Astrocyte (in vitro differentiated cells and primary cell): Measurements from ENCODE around the gene ADGRG4. TPM values are rescaled to one million over a fixed set of nuclear protein-coding genes. Genes with fewer than 3 reads are reported as not detected.

ENCODE experiments used
- DNase-seq: peaks from one replicate; pipeline ENCODE4 v3.0.0-alpha.2; 2010; ENCODE audit warnings: low read depth
- FAIRE-seq: peaks from 2 replicates; lab custom pipeline; 2011; peaks lifted over from hg19 to GRCh38; lab: Jason Lieb, UNC
- H2AFZ ChIP-seq: 2 replicates; pipeline ENCODE4 v1.6.0; 2012; ENCODE audit warnings: low read depth, low read length, inconsistent platforms
- H3K27ac ChIP-seq: 2 replicates; pipeline ENCODE4 v1.5.1; 2011; ENCODE audit warnings: low read depth, low read length, inconsistent platforms
- H3K27me3 ChIP-seq: 2 replicates; pipeline ENCODE4 v1.6.0; 2011; ENCODE audit warnings: low read length, inconsistent platforms; ENCODE audit not compliant: insufficient read depth
- H3K36me3 ChIP-seq: 2 replicates; pipeline ENCODE4 v1.5.1; 2011; ENCODE audit warnings: low read length, inconsistent platforms; ENCODE audit not compliant: insufficient read depth
- H3K4me1 ChIP-seq: 2 replicates; pipeline ENCODE4 v1.5.1; 2011; ENCODE audit warnings: low read length, inconsistent platforms; ENCODE audit not compliant: insufficient read depth
- H3K4me2 ChIP-seq: 2 replicates; pipeline ENCODE4 v1.6.0; 2012; ENCODE audit warnings: low read length, inconsistent platforms
- H3K4me3 ChIP-seq: 2 replicates; pipeline ENCODE4 v1.5.1; 2011; ENCODE audit warnings: low read depth, mild to moderate bottlenecking, low read length, inconsistent platforms; ENCODE audit not compliant: insufficient read depth
- H3K79me2 ChIP-seq: 2 replicates; pipeline ENCODE4 v1.6.0; 2012; ENCODE audit warnings: mild to moderate bottlenecking, low read length, inconsistent platforms; ENCODE audit not compliant: insufficient read depth
- H3K9ac ChIP-seq: 2 replicates; pipeline ENCODE4 v1.6.0; 2012; ENCODE audit warnings: mild to moderate bottlenecking, low read length, inconsistent platforms
- H3K9me3 ChIP-seq: 2 replicates; pipeline ENCODE4 v1.5.1; 2012; ENCODE audit warnings: low read depth, mild to moderate bottlenecking, low read length, inconsistent platforms; ENCODE audit not compliant: insufficient read depth
- H4K20me1 ChIP-seq: 2 replicates; pipeline ENCODE4 v1.6.0; 2012; ENCODE audit warnings: low read length, inconsistent platforms; ENCODE audit not compliant: insufficient read depth
- H3K27ac Mint-ChIP-seq: one replicate; pipeline ENCODE4 v1.8.0; 2021; ENCODE audit warnings: mild to moderate bottlenecking, mixed read lengths; ENCODE audit not compliant: unreplicated experiment
- H3K27me3 Mint-ChIP-seq: one replicate; pipeline ENCODE4 v1.8.0; 2021; ENCODE audit warnings: low read depth, mixed read lengths; ENCODE audit not compliant: unreplicated experiment
- H3K36me3 Mint-ChIP-seq: one replicate; pipeline ENCODE4 v1.8.0; 2021; ENCODE audit warnings: low read depth, mixed read lengths; ENCODE audit not compliant: unreplicated experiment
- H3K4me1 Mint-ChIP-seq: one replicate; pipeline ENCODE4 v1.8.0; 2021; ENCODE audit warnings: low read depth, mixed read lengths; ENCODE audit not compliant: unreplicated experiment
- H3K4me3 Mint-ChIP-seq: one replicate; pipeline ENCODE4 v1.8.0; 2021; ENCODE audit warnings: mild to moderate bottlenecking, moderate library complexity, mixed read lengths; ENCODE audit not compliant: unreplicated experiment
- H3K9me3 Mint-ChIP-seq: one replicate; pipeline ENCODE4 v1.8.0; 2021; ENCODE audit warnings: mild to moderate bottlenecking, mixed read lengths; ENCODE audit not compliant: unreplicated experiment
- CTCF ChIP-seq: IDR thresholded peaks from 2 replicates; pipeline ENCODE4 v1.5.1; 2011; ENCODE audit warnings: low read depth, mild to moderate bottlenecking, inconsistent platforms, low read length, moderate library complexity; ENCODE audit not compliant: insufficient read depth
- EZH2 ChIP-seq: IDR thresholded peaks from 2 replicates; pipeline ENCODE4 v1.6.1; 2012; ENCODE audit warnings: mild to moderate bottlenecking, low read length, inconsistent platforms; ENCODE audit not compliant: insufficient read depth
- total RNA-seq: library from RNA; stranded (reverse); gene quantifications from 2 replicates; pipeline ENCODE4 v1.2.1, GENCODE V29; 2021

ADGRG4 gene
- total RNA-seq, 1 donor from 2014 or later = 0.14 TPM

GRCh38 chrX:136303041-136303440, 2.3 kb downstream of the ADGRG4 start:
- H3K27me3 Mint-ChIP-seq = no peaks in the 10 kb centered on the region
- H3K9ac ChIP-seq = no peak overlapping the region

GRCh38 chrX:136304493-136304892, 3.7 kb downstream of the ADGRG4 start:
- Histone ChIP-seq H3K4me1 (no peaks in the 10 kb centered on the region), H3K4me2 (no peak overlapping the region), H3K4me3 (no peak overlapping the region), H3K27me3 (no peaks in the 10 kb centered on the region), H3K9me3 (no peaks in the 10 kb centered on the region), H3K9ac (no peak overlapping the region), H4K20me1 (no peaks in the 10 kb centered on the region), H3K36me3 (no peaks in the 10 kb centered on the region), H3K27ac (no peak overlapping the region), H2AFZ (no peak overlapping the region), H3K79me2 (no peaks in the 10 kb centered on the region)
- FAIRE-seq (no peak), DNase-seq (no peak)
- no peak overlapping the region for H3K4me3 Mint-ChIP-seq
- no peak overlapping the region for H3K27ac Mint-ChIP-seq
- no peak for TF ChIP-seq CTCF
- no peak for TF ChIP-seq EZH2
- no peaks in the 10 kb centered on the region for H3K36me3 Mint-ChIP-seq
- no peaks in the 10 kb centered on the region for H3K27me3 Mint-ChIP-seq
- no peaks in the 10 kb centered on the region for H3K4me1 Mint-ChIP-seq
- H3K9me3 Mint-ChIP-seq = no peaks in the 10 kb centered on the region

More at GRCh38 chrX:136303041-136303440, 2.3 kb downstream of the ADGRG4 start:
- no peak overlapping the region for H3K4me3 ChIP-seq
- H3K9me3 Mint-ChIP-seq = no peaks in the 10 kb centered on the region
- H3K9me3 ChIP-seq = no peaks in the 10 kb centered on the region
- no peaks in the 10 kb centered on the region for H3K79me2 ChIP-seq
- no peak overlapping the region for H3K4me3 Mint-ChIP-seq
- H3K4me1 Mint-ChIP-seq = no peaks in the 10 kb centered on the region
- no peaks in the 10 kb centered on the region for H3K4me1 ChIP-seq
- no peaks in the 10 kb centered on the region for H3K27me3 ChIP-seq
- no peaks in the 10 kb centered on the region for H4K20me1 ChIP-seq
- H3K27ac ChIP-seq = no peak overlapping the region
- H3K36me3 Mint-ChIP-seq = no peaks in the 10 kb centered on the region
- FAIRE-seq = no peak
- DNase-seq = no peak
- H3K36me3 ChIP-seq = no peaks in the 10 kb centered on the region
- H3K27ac Mint-ChIP-seq = no peak overlapping the region
- no peak overlapping the region for H3K4me2 ChIP-seq
- H2AFZ ChIP-seq = no peak overlapping the region
- TF ChIP-seq CTCF = no peak
- no peak for TF ChIP-seq EZH2

- TF ChIP-seq CTCF = no peak
- no peak for TF ChIP-seq EZH2
- Mint-ChIP-seq H3K4me3 (no peak overlapping the region), H3K36me3 (no peaks in the 10 kb centered on the region), H3K27me3 (no peaks in the 10 kb centered on the region), H3K9me3 (no peaks in the 10 kb centered on the region), H3K4me1 (peaks cover 3% of the 10 kb centered on the region), H3K27ac (no peak overlapping the region)
- H3K9ac ChIP-seq = no peak overlapping the region
- H3K27ac ChIP-seq = no peak overlapping the region
- H3K4me3 ChIP-seq = no peak overlapping the region
- no peaks in the 10 kb centered on the region for H3K79me2 ChIP-seq
- H3K27me3 ChIP-seq = no peaks in the 10 kb centered on the region
- H3K9me3 ChIP-seq = no peaks in the 10 kb centered on the region
- DNase-seq (no peak), FAIRE-seq (no peak)
- H3K36me3 ChIP-seq = no peaks in the 10 kb centered on the region
- H3K4me2 ChIP-seq = no peak overlapping the region
- H3K4me1 ChIP-seq = no peaks in the 10 kb centered on the region
- H4K20me1 ChIP-seq = no peaks in the 10 kb centered on the region
- H2AFZ ChIP-seq = no peak overlapping the region
Observed at GRCh38 chrX:136306182-136306581, 5.4 kb downstream of the ADGRG4 start.
